GM12891 (cell line): ENCODE measurements around the gene TUBA8.

Source experiments
- POLR2A ChIP-seq: IDR thresholded peaks from 2 replicates; pipeline ENCODE4 v1.6.1; 2011; ENCODE audit warnings: low read depth, low read length, control low read depth
- POLR2AphosphoS5 ChIP-seq: IDR thresholded peaks from 2 replicates; pipeline ENCODE4 v1.6.1; 2011; ENCODE audit warnings: low read depth, low read length, control low read depth
- TAF1 ChIP-seq: IDR thresholded peaks from 2 replicates; pipeline ENCODE4 v1.6.1; 2011; ENCODE audit warnings: low read depth, low read length, control low read depth

- no peak for TF ChIP-seq POLR2A
- TF ChIP-seq POLR2AphosphoS5, result no peak
- no peak for TF ChIP-seq TAF1
Measured at GRCh38 chr22:18103527-18104269, 6.9 kb upstream of the TUBA8 start.
